ENCODE measurements around the gene MYH6. TPM values are rescaled to one million over a fixed set of nuclear protein-coding genes. Genes with fewer than 3 reads are reported as not detected.

Gene MYH6
- total RNA-seq, 1 experiment from 2014 or later = not detected

- H3K36me3 ChIP-seq (ENCODE audit: control insufficient read depth, insufficient read depth, low read length) = no peaks in the 10 kb centered on the region
- no peaks in the 10 kb centered on the region for H3K4me1 ChIP-seq (ENCODE audit: control insufficient read depth, insufficient read depth, low read length)
- H3K9me3 ChIP-seq (ENCODE audit: control insufficient read depth, insufficient read depth, low read depth, low read length) = no peaks in the 10 kb centered on the region
- ChIA-PET POLR2A (no interaction called here), CTCF (no interaction called here)
- intact Hi-C loops (cut with micrococcal nuclease; ENCODE audit: unreplicated experiment) (no loop called here), in situ Hi-C loops (cut with HindIII; ENCODE audit: low pct_unique_long_range_greater_than_20kb, low sequenced_read_pairs) (no loop called here)
- no peak overlapping the region for H3K4me3 ChIP-seq (ENCODE audit: low read depth in 2 of 2, low read length in 2 of 2)
- DNase-seq (ENCODE audit: low read depth, low spot score) (no peak), ATAC-seq (no peak)
- BruUV-seq (replicated peaks) = no TSS peak
- peaks cover 6% of the 10 kb centered on the region; the same call in 1 of the 2 replicates for H3K27me3 ChIP-seq (ENCODE audit: control insufficient read depth, insufficient read depth, low read length)
- H3K27ac ChIP-seq (ENCODE audit: low read length) = no peak overlapping the region
- TF ChIP-seq TCF7L2 (IDR thresholded peaks at IDR 0.05; ENCODE audit: low read depth, low read length) = no peak
These were observed 49.4 kb downstream of the MYH6 start for GRCh38 chr14:23358553-23359166.

- Histone ChIP-seq H3K27me3 (ENCODE audit: control insufficient read depth, insufficient read depth, low read length) (peaks cover 9% of the 10 kb centered on the region), H3K4me3 (ENCODE audit: low read depth in 2 of 2, low read length in 2 of 2) (no peak overlapping the region), H3K9me3 (ENCODE audit: control insufficient read depth, insufficient read depth, low read depth, low read length) (no peaks in the 10 kb centered on the region), H3K36me3 (ENCODE audit: control insufficient read depth, insufficient read depth, low read length) (no peaks in the 10 kb centered on the region), H3K4me1 (ENCODE audit: control insufficient read depth, insufficient read depth, low read length) (no peaks in the 10 kb centered on the region), H3K27ac (ENCODE audit: low read length) (no peak overlapping the region)
- CTCF ChIA-PET = no interaction called here
- ATAC-seq = no peak
- no peak for DNase-seq (ENCODE audit: low read depth, low spot score)
- intact Hi-C loops (cut with micrococcal nuclease; ENCODE audit: unreplicated experiment) = no loop called here
- BruUV-seq (replicated peaks) = no TSS peak
- POLR2A ChIA-PET = no interaction called here
- TF ChIP-seq POLR2AphosphoS5 (IDR thresholded peaks at IDR 0.05; ENCODE audit: low read depth, low read length) = no peak
- TF ChIP-seq TCF7L2 (IDR thresholded peaks at IDR 0.05; ENCODE audit: low read depth, low read length) = no peak
- TF ChIP-seq REST (IDR thresholded peaks at IDR 0.05; ENCODE audit: insufficient read depth in 1 of 2, low read depth in 2 of 2, low read length in 1 of 2) = no peak
- no peak for TF ChIP-seq SIN3A (IDR thresholded peaks at IDR 0.05; ENCODE audit: borderline replicate concordance, insufficient read depth, low read depth, low read length)
- no peak for TF ChIP-seq CTCF (IDR thresholded peaks at IDR 0.05)
- in situ Hi-C loops (cut with HindIII; ENCODE audit: low pct_unique_long_range_greater_than_20kb, low sequenced_read_pairs) = no loop called here
These were observed 50.0 kb downstream of the MYH6 start for GRCh38 chr14:23358042-23358441.

GRCh38 chr14:23357261-23357660 is 50.8 kb downstream of the MYH6 start:
- H3K9me3 ChIP-seq (ENCODE audit: control insufficient read depth, insufficient read depth, low read depth, low read length) = no peaks in the 10 kb centered on the region
- no TSS peak for BruUV-seq (replicated peaks)
- ChIA-PET CTCF (no interaction called here), POLR2A (no interaction called here)
- DNase-seq (ENCODE audit: low read depth, low spot score) (no peak), ATAC-seq (no peak)
- H3K4me3 ChIP-seq (ENCODE audit: low read depth in 2 of 2, low read length in 2 of 2) = no peak overlapping the region
- H3K27ac ChIP-seq (ENCODE audit: low read length) = no peak overlapping the region
- no peaks in the 10 kb centered on the region for H3K4me1 ChIP-seq (ENCODE audit: control insufficient read depth, insufficient read depth, low read length)
- peaks cover 11% of the 10 kb centered on the region for H3K27me3 ChIP-seq (ENCODE audit: control insufficient read depth, insufficient read depth, low read length)
- no peaks in the 10 kb centered on the region for H3K36me3 ChIP-seq (ENCODE audit: control insufficient read depth, insufficient read depth, low read length)
- TF ChIP-seq POLR2AphosphoS5 (IDR thresholded peaks at IDR 0.05; ENCODE audit: low read depth, low read length) (no peak), CTCF (IDR thresholded peaks at IDR 0.05) (no peak), REST (IDR thresholded peaks at IDR 0.05; ENCODE audit: insufficient read depth in 1 of 2, low read depth in 2 of 2, low read length in 1 of 2) (no peak), SIN3A (IDR thresholded peaks at IDR 0.05; ENCODE audit: borderline replicate concordance, insufficient read depth, low read depth, low read length) (no peak), TCF7L2 (IDR thresholded peaks at IDR 0.05; ENCODE audit: low read depth, low read length) (no peak)
- in situ Hi-C loops (cut with HindIII; ENCODE audit: low pct_unique_long_range_greater_than_20kb, low sequenced_read_pairs) (no loop called here), intact Hi-C loops (cut with micrococcal nuclease; ENCODE audit: unreplicated experiment) (no loop called here)
